ENCODE results near the gene UNC5B.
"Not testable (repeated sequence)": the region's sequence is repeated elsewhere in the genome, so short reads cannot be mapped to it uniquely, and the experiment has no call there.

Gene UNC5B

GRCh38 chr10:71285986-71286385 is 73.6 kb downstream of the UNC5B start:
- DNase-seq: no peak

GRCh38 chr10:71286521-71287294 is 74.3 kb downstream of the UNC5B start:
- no peak for DNase-seq

DNA sequence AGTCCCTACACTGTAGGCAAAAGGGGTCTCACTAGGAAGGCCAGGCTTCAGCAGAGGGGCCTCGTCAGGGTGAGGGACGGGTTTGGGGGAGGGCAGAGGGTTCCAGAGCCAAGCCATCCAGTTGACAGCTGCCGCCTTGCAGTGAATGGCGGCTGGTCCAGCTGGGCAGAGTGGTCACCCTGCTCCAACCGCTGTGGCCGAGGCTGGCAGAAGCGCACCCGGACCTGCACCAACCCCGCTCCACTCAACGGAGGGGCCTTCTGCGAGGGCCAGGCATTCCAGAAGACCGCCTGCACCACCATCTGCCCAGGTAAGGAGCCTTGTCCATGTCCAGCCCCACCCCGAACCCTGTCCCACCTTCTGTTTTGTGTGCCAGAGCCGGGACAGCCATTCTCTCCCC is 75.1 kb downstream of the UNC5B start:
- no peak for DNase-seq

DNA sequence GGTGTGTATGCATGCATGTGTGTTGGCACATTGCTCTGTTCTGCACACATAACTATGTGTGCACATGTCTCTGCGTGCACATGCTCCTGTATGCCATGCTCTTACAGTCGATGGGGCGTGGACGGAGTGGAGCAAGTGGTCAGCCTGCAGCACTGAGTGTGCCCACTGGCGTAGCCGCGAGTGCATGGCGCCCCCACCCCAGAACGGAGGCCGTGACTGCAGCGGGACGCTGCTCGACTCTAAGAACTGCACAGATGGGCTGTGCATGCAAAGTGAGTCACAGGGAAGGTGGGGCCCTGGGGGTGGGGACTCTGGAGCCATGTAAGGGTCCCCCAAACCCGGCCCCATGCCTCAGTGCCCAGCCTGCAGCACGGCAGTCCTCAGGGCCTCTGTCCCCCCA is 76.1 kb downstream of the UNC5B start:
- no peak for DNase-seq

GRCh38 chr10:71289421-71290130 is 77.2 kb downstream of the UNC5B start:
- no peak for DNase-seq

DNA sequence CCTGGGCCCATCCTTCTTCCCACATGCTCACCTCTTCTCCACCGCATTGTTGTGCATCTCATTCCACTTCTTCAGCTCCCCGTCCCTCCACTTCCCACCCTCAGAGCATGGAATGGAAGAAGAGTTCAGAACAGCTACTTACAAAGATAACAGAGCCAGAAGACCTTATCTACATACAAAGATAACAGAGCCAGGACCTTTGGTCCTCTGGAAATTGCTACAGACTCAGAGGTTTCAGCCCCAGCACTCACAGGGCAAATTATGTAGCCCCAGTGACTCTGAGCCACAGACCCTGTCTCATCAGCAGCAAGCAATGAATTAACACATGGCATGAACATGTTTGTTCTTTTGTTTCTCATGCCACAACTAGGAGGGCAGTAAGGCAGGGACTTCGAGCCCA is 78.0 kb downstream of the UNC5B start:
- DNase-seq: no peak

- no peak for DNase-seq
Measured at GRCh38 chr10:71290806-71291527, 78.6 kb downstream of the UNC5B start.

DNA sequence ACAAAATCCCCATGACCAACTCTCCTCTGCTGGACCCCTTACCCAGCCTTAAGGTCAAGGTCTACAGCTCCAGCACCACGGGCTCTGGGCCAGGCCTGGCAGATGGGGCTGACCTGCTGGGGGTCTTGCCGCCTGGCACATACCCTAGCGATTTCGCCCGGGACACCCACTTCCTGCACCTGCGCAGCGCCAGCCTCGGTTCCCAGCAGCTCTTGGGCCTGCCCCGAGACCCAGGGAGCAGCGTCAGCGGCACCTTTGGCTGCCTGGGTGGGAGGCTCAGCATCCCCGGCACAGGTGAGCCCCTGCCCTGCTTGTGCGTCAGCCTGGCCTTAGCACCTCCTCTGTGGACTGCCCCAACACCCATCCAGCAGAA is 79.1 kb downstream of the UNC5B start:
- DNase-seq: no peak

- DNase-seq: no peak
Measured at GRCh38 chr10:71292624-71293445, 80.5 kb downstream of the UNC5B start.

DNA sequence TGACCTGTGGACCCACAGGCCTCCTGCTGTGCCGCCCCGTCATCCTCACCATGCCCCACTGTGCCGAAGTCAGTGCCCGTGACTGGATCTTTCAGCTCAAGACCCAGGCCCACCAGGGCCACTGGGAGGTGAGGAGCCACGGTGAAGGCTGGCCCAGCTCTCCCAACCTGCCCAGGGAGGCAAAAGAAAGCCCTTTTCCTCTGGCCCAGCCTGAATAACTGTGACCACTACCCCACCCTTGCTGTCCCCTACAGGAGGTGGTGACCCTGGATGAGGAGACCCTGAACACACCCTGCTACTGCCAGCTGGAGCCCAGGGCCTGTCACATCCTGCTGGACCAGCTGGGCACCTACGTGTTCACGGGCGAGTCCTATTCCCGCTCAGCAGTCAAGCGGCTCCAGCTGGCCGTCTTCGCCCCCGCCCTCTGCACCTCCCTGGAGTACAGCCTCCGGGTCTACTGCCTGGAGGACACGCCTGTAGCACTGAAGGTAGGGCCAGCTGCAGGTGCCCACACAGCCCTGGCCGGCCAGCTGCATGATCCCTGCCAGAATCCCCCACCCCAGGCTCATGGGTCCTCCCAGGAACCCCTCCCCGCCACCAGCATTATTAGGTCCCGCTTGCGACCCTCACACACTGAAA is 81.2 kb downstream of the UNC5B start:
- no peak for DNase-seq

- no peak for DNase-seq
Measured at GRCh38 chr10:71294091-71294561, 81.8 kb downstream of the UNC5B start.

DNA sequence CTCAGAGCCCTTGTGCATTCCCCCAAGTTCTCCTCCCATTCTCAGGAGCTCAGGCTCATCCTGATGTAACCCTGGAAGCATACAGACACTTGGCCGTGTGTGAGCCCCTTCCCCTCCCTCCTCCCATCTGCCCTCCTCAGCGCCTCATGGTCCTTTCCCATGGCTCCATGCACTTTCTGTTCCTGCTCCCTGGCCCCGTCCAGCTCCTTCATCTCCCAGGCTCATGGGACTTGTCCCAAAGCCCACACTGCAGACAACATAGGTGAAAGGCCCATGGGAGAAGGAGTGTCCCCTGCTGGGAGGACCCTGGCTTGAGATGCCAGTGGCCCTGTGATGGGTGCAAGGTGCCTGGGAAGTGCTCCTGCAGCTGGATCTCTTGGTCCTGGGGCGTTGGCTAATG is 82.5 kb downstream of the UNC5B start:
- no peak for DNase-seq

DNA sequence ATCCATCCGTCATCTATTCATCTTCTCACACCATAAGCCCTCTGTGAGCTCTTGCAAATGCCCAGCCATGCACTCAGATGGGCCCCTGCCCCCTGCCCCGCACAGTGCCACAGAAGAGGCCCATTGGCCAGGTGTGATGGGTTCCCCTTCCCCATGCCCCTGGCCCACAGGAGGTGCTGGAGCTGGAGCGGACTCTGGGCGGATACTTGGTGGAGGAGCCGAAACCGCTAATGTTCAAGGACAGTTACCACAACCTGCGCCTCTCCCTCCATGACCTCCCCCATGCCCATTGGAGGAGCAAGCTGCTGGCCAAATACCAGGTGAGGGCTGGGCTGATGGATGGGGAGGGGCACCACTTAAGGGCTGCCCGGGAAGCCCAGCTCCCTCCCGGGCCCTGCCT is 83.3 kb downstream of the UNC5B start:
- DNase-seq: no peak

- no peak for DNase-seq
Measured at GRCh38 chr10:71296086-71296485, 83.7 kb downstream of the UNC5B start.

DNA sequence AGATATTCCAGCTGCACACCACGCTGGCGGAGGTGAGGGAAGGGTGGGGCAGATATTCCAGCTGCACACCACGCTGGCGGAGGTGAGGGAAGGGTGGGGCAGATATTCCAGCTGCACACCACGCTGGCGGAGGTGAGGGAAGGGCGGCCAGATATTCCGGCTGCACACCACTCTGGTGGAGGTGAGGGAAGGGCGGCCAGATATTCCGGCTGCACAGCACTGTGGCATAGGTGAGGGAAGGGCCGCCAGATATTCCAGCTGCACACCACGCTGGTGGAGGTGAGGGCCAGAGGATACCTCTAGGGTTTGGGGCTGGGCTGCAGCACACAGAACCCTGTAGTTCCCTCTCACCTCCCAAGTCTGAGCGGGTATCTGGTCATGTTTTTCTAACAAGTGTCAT is 84.4 kb downstream of the UNC5B start:
- DNase-seq: not testable (repeated sequence)

DNA sequence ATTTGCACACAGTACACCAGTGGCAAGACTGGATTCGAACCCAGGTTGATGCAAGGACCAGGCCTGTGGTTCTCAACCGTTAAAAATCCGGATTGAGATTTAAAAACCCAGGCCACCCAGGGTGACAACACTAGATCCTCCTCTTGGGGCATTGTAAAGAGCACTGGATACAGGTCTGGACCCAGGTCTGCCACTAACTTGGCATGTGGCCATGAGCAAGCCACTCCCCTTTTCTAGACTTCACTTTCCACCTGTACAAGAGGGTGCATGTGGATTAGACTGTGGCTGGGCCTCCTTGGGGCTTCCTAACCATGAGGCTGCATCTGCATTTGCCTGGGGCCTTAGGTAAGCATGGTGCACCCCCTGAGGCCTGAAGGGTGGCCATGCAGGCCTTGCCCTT is 85.0 kb downstream of the UNC5B start:
- DNase-seq: no peak

GRCh38 chr10:71299071-71299785 is 86.9 kb downstream of the UNC5B start:
- no peak for DNase-seq

DNA sequence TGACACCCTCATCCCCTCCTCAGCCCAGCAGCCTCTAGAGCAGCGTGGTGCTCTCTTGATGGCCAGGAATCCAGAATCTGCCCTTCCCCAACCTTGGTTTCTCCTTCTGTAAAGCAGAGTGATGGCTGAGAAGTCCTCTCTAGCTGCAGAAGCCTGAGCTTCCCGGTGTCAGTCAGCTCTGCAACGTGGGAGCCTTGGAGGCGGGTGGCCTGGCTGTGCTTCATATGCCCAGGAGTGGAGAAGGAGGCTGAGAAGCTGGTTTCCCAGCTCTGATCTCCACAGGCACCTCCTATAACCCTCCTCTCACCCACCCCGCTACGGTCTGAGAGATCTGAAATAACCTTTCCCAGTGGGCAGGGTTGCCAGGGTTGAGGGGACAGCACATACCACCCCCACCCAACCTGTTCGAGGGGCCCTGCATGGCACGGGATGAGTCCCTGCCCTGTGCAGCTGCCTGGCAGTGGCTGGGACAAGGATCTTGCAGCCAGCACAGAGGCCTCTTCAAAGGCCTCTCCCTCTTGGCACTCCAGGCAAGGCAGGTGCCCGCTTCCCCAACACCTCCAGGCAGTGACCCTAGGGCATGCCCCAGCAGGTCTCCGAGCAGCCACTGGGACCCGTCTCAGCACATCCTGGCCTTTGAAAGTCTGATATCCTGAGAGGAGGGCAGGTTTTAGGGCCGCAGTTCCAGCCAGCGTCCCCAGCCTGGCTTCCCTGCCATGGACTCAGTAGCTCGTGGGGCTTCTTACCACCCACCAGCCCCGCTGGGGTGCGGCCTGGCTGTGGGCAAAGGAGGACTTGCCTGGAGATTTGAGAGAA is 88.4 kb downstream of the UNC5B start:
- no peak for DNase-seq

- DNase-seq: no peak
Measured at GRCh38 chr10:71301371-71301916, 89.1 kb downstream of the UNC5B start.

GRCh38 chr10:71302451-71302850 is 90.1 kb downstream of the UNC5B start:
- no peak for DNase-seq

Data from CD4-positive, alpha-beta T cell treated with Interleukin-12 subunit alpha and Interleukin-12 subunit beta, for 1 hour (primary cell).